ENCODE data around the gene DIP2C. TPM values are rescaled to one million over a fixed set of nuclear protein-coding genes. Genes with fewer than 3 reads are reported as not detected.
A peak's percentile ranks its signal among the peaks of the same experiment; 100 is the strongest.

DIP2C gene
- polyA plus RNA-seq, 1 of the 3 experiments (the other 2 are of a cell fraction) = 8.7 TPM

DNA sequence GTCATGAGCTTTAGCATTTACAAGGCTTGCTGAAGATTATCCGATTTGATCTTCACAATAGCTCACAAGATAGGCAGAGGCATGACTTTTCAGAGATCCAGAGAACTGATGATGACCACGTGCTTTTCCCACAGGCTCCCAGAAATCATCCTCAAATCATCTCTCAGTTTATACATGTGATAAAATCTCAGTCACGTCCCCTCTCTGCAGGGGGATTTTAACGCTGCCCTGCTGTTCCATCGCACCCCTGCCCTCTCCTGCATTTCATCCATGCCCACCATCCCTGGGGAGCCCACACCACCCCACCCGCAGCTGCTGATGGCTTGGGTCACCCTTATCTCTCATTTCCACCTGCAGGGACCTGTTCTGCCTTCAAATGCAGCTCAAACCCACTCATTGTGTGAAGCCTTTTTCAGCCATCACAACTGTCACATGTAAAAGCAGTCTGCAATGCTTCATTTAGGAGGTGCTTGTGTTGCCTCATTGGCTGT is 141.8 kb downstream of the DIP2C start:
- no peak overlapping the region for H2AFZ ChIP-seq (ENCODE audit: low read depth)
- ChIA-PET POLR2A (no interaction called here), CTCF (interaction anchor here (1.3 to 1.6 kb wide), 2 partner anchors 13 to 18 kb away, joined by 4 read pairs; no protein-coding TSS in a partner anchor)
- no peaks in the 10 kb centered on the region for H3K9me2 ChIP-seq
- no peak overlapping the region for H3K4me2 ChIP-seq
- no peaks in the 10 kb centered on the region for H3K36me3 ChIP-seq (replicated peaks in 1 of 2; ENCODE audit: control insufficient read depth in 1 of 2, insufficient read depth in 2 of 2, low read length in 1 of 2)
- TF ChIP-seq RAD21 (IDR thresholded peaks at IDR 0.05; ENCODE audit: low read length) (0 out of 2 replicates have a peak, but pooled peaks have one; percentile 3), NRF1 (IDR thresholded peaks at IDR 0.05; ENCODE audit: low read depth, low read length) (no peak), RXRA (IDR thresholded peaks at IDR 0.05; ENCODE audit: borderline replicate concordance, low read depth) (no peak), GATA2 (CRISPR knock-in tag; IDR thresholded peaks at IDR 0.05) (peak; percentile 89), GABPA (IDR thresholded peaks at IDR 0.05; ENCODE audit: low read depth) (no peak), USF2 (IDR thresholded peaks at IDR 0.05; ENCODE audit: borderline replicate concordance, low read depth, low read length) (no peak), FOXJ3 (CRISPR knock-in tag; IDR thresholded peaks at IDR 0.05) (peak; percentile 61; the same call in 1 of the 2 replicates), FOSL2 (IDR thresholded peaks at IDR 0.05; ENCODE audit: borderline replicate concordance, low read depth) (no peak), EZH2phosphoT487 (IDR thresholded peaks at IDR 0.05; ENCODE audit: borderline replicate concordance, low read depth) (no peak), TEAD4 (IDR thresholded peaks at IDR 0.05; ENCODE audit: borderline replicate concordance, insufficient read depth) (no peak), SMC3 (IDR thresholded peaks at IDR 0.05; ENCODE audit: low read depth, low read length) (no peak), MXI1 (IDR thresholded peaks at IDR 0.05; ENCODE audit: low read depth, low read length) (peak; percentile 87; the same call in 1 of the 2 replicates), ELF1 (IDR thresholded peaks at IDR 0.05) (no peak), FOXM1 (IDR thresholded peaks at IDR 0.05; ENCODE audit: low read depth) (no peak), CHD2 (IDR thresholded peaks at IDR 0.05; ENCODE audit: low read length, partially characterized antibody) (no peak), POLR2AphosphoS5 (IDR thresholded peaks at IDR 0.05; ENCODE audit: low read depth, low read length) (no peak), MAX (IDR thresholded peaks at IDR 0.05; ENCODE audit: low read depth) (0 out of 2 replicates have a peak, but pooled peaks have one; percentile 24)
- TF ChIP-seq, protein P1, sequence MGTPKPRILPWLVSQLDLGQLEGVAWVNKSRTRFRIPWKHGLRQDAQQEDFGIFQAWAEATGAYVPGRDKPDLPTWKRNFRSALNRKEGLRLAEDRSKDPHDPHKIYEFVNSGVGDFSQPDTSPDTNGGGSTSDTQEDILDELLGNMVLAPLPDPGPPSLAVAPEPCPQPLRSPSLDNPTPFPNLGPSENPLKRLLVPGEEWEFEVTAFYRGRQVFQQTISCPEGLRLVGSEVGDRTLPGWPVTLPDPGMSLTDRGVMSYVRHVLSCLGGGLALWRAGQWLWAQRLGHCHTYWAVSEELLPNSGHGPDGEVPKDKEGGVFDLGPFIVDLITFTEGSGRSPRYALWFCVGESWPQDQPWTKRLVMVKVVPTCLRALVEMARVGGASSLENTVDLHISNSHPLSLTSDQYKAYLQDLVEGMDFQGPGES (IDR thresholded peaks at IDR 0.05; ENCODE audit: low read depth, low read length) = no peak
- TF ChIP-seq, protein P2, sequence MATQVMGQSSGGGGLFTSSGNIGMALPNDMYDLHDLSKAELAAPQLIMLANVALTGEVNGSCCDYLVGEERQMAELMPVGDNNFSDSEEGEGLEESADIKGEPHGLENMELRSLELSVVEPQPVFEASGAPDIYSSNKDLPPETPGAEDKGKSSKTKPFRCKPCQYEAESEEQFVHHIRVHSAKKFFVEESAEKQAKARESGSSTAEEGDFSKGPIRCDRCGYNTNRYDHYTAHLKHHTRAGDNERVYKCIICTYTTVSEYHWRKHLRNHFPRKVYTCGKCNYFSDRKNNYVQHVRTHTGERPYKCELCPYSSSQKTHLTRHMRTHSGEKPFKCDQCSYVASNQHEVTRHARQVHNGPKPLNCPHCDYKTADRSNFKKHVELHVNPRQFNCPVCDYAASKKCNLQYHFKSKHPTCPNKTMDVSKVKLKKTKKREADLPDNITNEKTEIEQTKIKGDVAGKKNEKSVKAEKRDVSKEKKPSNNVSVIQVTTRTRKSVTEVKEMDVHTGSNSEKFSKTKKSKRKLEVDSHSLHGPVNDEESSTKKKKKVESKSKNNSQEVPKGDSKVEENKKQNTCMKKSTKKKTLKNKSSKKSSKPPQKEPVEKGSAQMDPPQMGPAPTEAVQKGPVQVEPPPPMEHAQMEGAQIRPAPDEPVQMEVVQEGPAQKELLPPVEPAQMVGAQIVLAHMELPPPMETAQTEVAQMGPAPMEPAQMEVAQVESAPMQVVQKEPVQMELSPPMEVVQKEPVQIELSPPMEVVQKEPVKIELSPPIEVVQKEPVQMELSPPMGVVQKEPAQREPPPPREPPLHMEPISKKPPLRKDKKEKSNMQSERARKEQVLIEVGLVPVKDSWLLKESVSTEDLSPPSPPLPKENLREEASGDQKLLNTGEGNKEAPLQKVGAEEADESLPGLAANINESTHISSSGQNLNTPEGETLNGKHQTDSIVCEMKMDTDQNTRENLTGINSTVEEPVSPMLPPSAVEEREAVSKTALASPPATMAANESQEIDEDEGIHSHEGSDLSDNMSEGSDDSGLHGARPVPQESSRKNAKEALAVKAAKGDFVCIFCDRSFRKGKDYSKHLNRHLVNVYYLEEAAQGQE (IDR thresholded peaks at IDR 0.05; ENCODE audit: low read depth, low read length) = no peak
- TF ChIP-seq, protein P3, sequence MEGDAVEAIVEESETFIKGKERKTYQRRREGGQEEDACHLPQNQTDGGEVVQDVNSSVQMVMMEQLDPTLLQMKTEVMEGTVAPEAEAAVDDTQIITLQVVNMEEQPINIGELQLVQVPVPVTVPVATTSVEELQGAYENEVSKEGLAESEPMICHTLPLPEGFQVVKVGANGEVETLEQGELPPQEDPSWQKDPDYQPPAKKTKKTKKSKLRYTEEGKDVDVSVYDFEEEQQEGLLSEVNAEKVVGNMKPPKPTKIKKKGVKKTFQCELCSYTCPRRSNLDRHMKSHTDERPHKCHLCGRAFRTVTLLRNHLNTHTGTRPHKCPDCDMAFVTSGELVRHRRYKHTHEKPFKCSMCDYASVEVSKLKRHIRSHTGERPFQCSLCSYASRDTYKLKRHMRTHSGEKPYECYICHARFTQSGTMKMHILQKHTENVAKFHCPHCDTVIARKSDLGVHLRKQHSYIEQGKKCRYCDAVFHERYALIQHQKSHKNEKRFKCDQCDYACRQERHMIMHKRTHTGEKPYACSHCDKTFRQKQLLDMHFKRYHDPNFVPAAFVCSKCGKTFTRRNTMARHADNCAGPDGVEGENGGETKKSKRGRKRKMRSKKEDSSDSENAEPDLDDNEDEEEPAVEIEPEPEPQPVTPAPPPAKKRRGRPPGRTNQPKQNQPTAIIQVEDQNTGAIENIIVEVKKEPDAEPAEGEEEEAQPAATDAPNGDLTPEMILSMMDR (IDR thresholded peaks at IDR 0.05) = no peak
- peaks cover 32% of the 10 kb centered on the region for H3K79me2 ChIP-seq (ENCODE audit: insufficient read depth)
- no peaks in the 10 kb centered on the region for H3K9me3 ChIP-seq
- H4K20me1 ChIP-seq (ENCODE audit: insufficient read depth) = peaks cover 86% of the 10 kb centered on the region
- peak; percentile 70 for DNase-seq
- no peak overlapping the region for H3K4me3 ChIP-seq (ENCODE audit: low read depth in 2 of 2, low read length in 1 of 2)
- H3K4me1 ChIP-seq (ENCODE audit: control insufficient read depth in 1 of 2, insufficient read depth in 2 of 2, low read depth in 1 of 2, low read length in 1 of 2) = peaks cover 13 to 28% of the 10 kb centered on the region in 2 experiments; a peak in 3 of 4 replicates
- 63% methylated on average over 6 of the region's 6 CpGs for whole genome bisulfite sequencing (ENCODE audit: low lambda C conversion rate)
- no peaks in the 10 kb centered on the region for H3K27me3 ChIP-seq (ENCODE audit: insufficient read depth)
- H3F3A ChIP-seq (replicated peaks; ENCODE audit: insufficient read depth) = no peaks in the 10 kb centered on the region
- peak overlapping the region in 1 of 2 experiments; percentile 45; a peak in 1 of 4 replicates for H3K27ac ChIP-seq (ENCODE audit: low read depth in 2 of 2, low read length in 1 of 2)
- H3K9ac ChIP-seq = no peak overlapping the region
